DMS79 (cell line): Measurements from ENCODE around the gene TTC5.
"Not testable (repeated sequence)": the region's sequence is repeated elsewhere in the genome, so short reads cannot be mapped to it uniquely, and the experiment has no call there.

Experiments used
- DNase-seq: peaks from one replicate; lab custom pipeline; 2025; lab: John Stamatoyannopoulos, UW

Gene TTC5, protein sequence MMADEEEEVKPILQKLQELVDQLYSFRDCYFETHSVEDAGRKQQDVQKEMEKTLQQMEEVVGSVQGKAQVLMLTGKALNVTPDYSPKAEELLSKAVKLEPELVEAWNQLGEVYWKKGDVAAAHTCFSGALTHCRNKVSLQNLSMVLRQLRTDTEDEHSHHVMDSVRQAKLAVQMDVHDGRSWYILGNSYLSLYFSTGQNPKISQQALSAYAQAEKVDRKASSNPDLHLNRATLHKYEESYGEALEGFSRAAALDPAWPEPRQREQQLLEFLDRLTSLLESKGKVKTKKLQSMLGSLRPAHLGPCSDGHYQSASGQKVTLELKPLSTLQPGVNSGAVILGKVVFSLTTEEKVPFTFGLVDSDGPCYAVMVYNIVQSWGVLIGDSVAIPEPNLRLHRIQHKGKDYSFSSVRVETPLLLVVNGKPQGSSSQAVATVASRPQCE

DNA sequence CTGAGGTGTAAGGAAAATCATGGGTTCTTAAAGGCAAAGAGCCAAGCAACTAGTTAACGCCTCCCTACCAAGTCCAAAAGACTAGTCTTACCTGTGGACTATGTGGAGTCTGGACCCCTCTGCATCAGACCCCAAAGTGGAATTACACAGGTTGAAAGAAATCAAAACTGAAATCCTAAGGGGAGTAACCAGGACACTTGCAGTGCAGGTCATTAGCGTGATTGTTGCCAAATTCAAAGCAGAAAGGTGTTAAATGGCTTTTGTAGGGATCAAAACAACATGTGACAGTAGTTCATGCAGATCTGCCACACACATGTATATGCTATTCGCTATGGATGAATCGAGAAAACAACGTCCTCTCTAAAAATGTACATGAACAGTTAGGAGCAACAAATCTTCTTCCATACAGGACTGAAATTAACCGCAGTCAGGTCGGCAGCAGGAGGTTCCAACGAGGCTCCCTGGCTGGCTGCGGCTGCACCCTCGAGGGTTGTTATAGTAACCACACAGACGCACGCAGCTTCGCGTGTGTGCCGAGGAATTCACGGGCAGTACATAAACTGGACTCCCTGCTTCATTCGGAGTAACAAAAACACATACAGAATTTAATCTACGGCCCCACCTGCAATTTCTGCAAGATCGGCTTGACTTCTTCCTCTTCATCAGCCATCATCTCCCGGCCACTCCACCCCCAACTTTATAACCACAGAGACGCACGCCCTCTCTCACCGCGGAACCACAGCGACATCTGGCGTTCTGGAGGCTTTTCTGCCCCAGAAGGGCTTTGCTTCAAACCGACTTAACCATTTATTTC, at the start of gene TTC5:
TTC5 (minus strand) TSS at position 687 of the 814 bp plus-strand sequence; CDS start at position 673, 14 bp downstream.
- peak; percentile 83 for DNase-seq

DNA sequence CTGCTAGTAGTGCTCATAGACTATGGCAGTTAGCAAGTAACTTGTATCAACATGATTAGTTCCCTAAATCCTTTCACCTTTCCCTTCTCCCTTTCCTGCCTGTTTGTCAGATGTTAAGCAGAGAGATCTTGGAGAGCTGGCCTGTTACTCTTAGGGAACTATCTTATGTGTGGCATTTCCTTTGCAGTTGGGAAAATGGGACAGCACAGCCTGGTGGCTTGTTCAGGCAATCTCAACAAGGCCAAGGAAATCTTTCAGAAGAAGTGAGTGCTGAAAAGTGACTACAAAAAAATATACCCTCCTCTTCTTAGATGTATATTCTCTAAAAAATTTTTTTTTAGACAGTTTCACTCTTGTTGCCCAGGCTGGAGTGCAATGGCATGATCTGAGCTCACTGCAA, 45.1 kb upstream of the TTC5 start:
- no peak for DNase-seq

DNA sequence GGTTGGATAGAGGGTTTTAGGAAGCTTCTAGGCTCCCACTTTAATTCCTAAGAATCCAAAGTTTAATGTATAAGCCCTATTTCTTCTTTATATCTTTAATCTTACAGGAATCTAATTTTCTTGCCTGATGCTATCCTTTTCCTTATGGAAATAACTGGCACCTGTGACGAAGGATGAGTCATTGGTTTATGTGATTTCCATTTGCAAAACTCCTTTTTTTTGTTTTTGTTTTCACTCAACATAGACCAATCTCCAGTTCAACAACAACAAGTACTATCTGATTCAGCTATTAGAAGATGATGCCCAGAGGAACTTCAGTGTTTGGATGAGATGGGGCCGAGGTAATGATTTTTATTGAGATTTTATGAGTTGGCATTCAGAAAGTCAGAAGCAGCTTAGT, 44.5 kb upstream of the TTC5 start:
- DNase-seq, result no peak

DNA sequence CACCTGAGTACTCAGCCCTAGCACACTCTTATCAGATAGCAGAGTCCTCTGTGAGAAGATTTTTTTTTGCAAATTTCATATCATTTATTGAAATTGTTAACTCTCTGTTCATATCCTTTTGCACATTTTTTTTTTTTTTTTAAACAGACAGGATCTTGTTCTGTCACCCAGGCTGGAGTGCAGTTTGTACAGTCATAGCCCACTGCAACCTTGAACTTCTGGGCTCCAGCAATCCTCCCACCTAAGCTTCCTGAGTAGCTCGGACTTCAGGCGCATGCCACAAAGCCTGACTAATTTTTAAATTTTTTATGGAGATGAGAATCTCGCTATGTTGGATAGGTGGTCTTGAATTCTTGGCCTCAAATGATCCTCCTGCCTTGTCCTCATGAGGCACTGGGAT, 42.0 kb upstream of the TTC5 start:
- no peak for DNase-seq

DNA sequence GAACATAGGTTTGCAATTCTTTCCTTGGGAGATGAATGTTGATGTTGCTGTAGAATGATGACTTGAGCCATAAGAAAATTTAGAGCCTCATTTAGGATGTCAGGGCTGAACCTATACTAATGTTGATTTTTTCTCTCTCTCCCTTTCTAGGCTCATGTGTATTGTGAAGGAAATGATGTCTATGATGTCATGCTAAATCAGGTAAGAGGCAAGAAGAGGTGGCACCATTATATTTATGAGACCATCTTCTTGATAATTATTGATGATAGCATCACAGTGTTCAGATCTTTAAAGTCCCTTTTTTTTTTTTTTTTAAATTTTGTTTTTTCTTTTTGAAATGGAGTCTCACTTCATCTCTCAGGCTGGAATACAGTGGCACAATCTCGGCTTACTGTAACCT, 41.0 kb upstream of the TTC5 start:
- no peak for DNase-seq

DNA sequence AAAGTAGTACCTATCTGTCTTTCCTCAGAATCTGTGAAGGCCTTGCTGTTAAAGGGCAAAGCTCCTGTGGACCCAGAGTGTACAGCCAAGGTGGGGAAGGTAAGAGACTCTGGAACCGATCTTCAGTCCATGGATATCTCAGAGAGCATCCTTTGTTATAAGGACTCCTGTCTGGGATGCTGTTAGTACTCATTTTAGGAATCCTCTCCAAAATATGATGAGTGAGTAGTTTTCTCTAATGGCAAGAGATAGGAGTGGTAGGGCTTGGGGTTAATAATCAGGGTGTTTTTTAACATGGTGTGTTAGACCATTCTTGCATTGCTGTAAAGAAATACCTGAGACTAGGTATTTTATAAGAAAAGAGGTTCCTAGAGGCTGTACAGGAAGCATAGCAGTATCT, 39.6 kb upstream of the TTC5 start:
- no peak for DNase-seq

DNA sequence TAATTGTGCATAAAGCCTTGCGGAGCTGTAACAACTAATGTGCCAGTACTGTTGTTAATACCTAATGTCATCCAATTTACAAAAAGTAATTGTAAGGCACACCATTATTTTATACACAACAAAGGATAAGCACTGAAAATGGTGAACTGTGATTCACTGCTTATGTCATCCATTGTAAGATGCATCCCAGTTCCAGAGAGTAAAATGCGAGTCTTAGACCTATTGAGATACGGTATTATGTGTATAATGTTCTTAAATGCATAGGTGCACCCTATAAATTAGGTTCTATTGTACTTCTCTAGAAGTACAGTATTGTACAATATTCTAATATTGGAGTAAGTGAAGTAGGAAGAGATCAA, 38.1 kb upstream of the TTC5 start:
- DNase-seq, result peak; percentile 69

DNA sequence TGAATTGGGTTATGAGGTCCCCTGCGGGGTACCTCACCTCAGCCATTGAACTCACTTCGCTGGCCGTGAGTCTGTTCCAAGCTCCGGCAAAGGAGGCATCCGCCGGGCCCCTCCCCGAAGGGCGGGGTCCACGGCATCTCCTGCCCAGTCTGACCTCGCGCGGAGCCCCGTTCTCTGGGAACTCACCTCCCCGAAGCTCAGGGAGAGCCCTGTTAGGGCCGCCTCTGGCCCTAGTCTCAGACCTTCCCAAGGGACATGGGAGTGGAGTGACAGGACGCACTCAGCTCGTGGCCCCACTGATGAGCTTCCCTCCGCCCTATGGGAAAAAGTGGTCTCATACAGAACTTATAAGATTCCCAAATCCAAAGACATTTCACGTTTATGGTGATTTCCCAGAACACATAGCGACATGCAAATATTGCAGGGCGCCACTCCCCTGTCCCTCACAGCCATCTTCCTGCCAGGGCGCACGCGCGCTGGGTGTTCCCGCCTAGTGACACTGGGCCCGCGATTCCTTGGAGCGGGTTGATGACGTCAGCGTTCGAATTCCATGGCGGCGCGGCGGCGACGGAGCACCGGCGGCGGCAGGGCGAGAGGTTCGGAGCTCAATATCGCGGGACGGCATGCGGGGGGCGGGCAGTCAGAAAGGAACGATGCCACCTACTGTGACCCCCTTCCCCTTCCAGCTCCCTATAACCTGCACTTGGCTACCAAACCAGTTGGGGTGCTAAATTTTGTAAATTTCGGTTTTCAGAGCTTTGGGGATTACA, 37.5 kb upstream of the TTC5 start, which contains the start of gene PARP2:
PARP2 (plus strand) TSS at position 544 of the 770 bp plus-strand sequence; CDS start at position 551, 7 bp downstream.
- DNase-seq, result peak; percentile 100

DNA sequence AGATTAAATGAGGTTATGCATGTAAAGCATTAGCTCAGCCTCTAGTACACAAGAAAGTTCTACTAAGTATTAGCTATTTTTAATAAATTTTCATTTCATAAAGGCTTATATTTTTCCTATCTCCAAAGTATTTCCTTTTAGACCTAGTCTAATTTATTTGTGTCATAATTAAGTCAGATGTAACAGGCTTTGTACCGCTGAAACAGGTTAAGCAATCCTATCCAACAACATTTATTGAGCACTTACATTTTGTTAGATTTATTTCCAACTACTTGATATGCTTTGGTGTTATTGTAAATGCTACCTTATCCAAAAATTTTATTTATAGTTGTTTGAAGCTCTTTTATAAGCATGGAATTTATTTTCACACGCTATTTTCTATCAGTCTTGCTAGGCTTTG, 35.9 kb upstream of the TTC5 start:
- no peak for DNase-seq

DNA sequence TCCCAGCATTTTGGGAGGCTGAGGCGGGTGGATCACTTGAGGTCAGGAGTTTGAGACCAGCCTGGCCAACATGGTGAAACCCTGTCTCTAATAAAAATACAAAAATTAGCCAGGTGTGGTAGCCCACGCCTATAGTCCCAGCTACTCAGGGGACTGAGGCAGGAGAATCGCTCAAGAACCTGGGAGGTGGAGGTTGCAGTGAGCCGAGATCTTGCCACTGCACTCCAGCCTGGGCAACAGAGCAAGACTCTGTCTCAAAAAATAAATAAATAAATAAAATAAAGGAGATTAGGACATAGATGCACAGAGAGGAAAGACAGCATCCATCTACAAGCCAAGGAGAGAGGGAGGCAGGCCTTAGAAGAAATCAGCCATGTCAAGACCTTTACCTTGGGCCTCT, 35.3 kb upstream of the TTC5 start:
- not testable (repeated sequence) for DNase-seq

DNA sequence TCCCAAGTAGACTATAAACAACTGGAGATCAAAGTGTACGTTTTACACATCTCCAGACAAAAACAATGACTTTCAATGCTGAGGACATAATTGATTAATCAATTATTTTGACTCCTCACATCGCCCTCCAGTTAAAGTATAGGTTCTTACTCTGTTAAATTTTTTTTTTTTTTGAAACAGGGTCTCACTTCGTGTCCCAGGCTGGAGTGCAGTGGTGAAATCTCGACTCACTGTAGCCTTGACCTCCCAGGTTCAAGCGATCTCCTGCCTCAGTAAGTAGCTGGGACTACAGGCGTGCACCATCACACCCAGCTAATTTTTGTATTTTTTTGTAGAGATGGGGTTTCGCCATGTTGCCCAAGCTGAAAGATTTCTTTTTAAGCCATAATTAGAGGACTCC, 28.3 kb upstream of the TTC5 start:
- no peak for DNase-seq

DNA sequence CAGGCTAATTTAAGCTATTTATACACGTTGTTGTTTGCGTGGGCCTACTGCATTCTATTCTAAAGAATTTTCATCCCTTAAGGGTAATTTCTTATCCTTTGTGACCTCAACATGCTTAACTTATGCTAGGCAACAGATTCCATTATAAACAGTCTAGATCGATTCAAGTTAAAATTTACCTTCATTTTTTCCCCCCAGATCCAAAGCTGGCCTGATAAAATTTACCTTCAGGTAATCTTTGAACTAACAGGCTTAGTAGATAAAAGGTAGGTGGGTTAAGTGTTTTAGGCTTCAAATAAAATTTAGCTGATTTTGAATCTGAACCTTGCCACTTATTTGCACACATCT, 27.7 kb upstream of the TTC5 start:
- DNase-seq, result no peak

DNA sequence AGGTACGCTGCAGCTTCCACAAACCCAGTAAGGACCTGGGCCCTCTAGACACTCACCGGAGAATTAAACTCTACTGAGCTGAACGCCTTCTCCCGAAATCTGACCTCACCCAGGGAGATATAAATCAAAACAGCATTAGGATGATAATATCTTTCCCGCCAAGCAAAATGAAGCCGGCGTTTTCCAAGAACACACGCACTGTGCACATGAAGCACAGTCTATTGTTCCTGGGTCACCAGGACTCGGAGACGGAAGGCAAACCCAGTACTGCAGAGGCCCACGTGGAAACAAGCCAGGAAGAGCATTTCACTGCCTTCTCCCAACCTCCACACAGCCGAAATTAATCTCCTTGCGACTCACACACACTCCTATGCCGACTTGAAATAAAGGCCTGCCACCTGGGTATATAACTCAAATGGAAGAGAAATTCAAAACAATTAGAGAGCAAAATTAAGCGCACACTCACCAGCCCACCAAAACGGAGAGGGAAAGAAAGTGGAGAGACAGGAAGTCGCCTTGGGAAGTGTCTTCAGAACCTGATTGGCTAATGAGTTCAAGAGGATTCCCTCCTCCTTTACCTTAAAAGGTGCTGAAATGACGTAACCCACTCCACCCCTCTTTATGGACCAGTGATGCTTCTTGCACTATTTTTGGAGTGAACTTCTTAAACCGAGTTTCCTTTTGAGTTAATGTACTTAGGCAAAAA, 27.2 kb upstream of the TTC5 start, which contains the start of gene CCNB1IP1:
CCNB1IP1 (minus strand) TSS at position 492 of the 706 bp plus-strand sequence. CDS start 16,756 bp downstream, outside the sequence.
- DNase-seq, result peak; percentile 98

DNA sequence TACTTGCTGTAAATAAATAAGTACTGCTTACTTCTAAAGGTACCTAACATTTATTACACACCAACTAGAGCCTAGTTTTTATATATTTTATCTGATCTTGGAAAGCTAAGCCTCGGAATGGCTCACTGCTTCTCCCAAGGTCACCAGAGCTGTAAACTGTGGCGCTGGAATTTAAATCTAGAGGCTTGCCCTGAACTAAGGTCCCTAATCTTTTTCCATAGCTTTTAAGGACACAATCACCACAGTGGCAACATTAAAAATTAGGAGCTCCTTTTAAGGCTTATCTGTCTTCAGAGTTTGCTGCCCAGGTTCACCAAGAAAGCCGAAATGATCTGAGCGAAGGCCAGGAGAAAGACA, 26.7 kb upstream of the TTC5 start:
- peak; percentile 57 for DNase-seq

DNA sequence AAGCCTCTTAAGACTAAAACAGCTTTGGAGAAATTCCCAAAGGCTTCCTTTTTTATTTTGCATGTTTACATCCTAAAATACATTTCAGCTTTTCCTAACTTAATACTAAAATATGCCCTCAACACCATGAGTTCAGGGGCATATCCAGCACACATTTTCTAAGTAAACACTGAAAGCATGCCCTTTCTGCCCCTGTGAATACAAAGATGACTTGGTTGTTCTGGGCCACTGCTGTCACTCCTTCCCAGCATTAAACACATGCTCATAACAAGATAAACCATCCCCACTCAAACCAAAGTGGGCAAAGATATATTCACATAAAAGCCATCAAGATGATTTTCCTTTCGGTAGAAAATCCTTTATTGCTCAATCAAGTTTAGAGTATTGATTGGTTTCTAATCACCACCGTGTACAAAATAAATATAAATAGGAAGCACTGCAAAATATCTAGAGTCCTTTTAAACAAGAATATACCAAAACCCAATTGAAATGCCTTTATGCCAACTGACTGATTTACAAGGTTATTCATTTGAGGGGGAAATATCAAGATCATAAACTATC, 25.4 kb upstream of the TTC5 start:
- DNase-seq, result no peak

DNA sequence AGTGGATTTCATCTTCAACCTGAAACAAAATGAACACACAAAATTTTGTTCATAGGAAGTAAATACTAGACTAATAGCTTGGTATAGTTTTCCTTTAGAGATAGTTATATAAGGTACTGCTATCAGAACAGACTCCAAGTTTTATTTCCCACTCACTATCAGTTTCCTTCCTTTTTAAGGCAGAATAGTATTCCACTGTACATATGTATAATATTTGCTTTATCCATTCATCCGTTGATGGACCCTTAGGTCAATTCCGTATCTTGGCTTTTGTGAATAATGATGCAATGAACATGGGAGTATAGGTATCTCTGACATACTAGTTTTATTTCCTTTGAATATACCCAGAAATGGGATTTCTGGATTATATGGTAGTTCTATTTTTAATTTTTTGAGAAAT, 23.6 kb upstream of the TTC5 start:
- DNase-seq, result no peak

DNA sequence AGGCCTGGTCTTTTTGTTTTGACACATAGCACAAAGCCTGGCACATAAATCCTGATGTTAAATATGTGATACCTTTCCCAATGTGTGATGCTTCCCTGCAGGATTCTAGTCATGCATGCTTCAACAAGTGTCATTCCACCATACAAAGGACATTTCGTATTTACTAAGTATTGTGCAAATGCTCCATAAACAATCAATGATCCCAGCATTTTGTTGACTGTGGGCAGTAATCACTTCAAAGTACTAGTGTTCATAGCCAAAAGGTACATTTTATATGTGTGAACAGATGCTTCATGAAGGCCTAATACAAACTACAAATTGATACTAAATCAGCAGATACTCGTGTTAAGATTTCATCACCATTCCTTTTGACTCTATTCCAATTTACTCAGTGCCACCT, 23.0 kb upstream of the TTC5 start:
- DNase-seq, result no peak

DNA sequence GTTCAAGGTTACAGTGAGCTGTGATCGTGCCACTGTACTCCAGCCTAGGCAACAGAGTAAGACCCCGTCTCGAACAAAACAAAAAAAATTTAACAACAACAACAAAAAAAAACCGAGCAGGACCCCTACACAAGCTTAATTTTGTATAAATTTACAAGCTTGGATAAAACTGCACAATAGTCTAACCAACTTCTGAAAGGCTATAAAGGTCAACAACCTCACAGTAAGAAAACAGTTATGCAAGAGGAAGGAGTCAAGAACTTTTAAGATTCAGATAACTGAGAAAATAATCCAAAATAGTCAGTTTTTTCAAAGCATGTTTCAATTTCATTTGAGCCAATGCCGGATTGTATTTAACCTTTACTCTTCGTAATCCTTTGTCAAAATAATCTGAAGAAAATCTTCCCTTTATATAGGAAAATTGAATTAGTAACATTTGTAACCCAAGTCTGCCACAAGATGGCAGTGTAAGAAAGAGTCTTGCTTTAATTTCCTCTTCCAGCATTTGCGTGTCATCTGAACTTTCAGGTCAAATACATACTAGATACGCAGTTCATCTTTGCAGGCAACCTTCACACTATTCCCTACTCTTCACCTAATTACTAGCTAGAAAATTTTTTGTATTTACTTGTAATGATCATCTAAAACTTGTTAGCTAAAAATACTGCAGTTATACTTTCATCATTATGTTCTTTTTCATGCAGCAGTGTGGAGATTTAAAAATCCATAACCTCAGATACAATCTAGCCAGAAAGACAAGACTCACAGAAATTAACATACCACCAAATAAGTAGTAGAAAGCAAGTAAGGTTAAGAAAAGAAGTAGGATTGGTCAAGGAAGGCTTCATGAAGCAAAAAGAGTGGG, 21.5 kb upstream of the TTC5 start:
- DNase-seq, result peak; percentile 53

DNA sequence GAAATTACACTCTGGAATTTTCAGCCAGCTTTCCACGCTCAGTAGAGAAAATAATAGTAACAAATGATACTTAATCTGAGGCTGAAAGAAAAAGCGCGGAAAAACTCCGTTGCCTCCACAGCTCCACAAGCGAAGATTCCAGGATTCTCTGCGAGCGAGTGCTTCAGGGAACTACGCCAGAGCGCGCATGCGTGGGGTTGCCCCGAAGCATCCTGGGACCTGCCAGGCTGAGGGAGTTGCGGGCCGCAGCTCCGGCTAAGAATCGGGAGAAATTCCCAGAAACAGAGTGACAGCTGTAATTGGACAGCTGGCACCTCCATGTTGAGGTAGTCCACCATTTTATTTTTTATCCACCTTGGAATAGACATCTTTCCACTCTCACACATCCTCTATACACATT, 12.0 kb upstream of the TTC5 start:
- no peak for DNase-seq

DNA sequence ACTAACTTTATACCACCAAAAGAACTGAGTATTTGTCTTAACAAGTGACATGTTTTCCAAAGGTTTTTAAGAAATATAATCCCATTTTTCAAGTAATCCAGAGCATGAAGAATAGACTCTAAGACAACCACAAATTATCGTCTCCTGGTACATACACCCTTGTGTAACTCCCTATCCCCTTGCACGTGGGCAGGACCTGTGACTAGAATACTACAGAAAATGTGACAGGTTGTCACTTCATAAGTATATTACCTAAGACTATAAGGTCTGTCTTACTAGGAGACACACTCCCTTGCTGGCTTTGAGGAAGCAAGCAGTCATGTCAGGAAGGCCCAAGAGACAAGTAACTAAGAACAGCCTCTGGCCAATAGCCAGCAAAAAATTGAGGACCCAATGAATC, 8.3 kb upstream of the TTC5 start:
- DNase-seq, result no peak

DNA sequence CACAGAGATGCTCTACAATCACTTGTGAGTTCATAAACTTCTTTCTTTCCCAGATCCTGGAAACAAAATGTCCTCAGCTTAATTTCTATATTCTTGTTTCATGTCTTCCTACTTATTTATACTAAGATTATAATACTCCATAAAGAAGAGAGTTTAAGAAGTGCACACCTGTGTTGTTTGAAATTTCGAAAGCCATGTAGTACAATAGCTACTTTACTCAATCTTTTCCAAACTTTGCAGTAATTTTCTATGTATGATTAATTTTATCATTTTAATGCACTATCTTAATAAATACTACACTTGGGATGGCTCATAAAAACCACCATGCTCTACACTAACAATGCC, 300 bp upstream of the TTC5 start:
- DNase-seq, result no peak
